Activated CD8-positive, alpha-beta memory T cell treated with anti-CD3 and anti-CD28 coated beads, Interleukin-2, amount 50 U/mL, for 1 hour (primary cell): ENCODE results near the gene PIGR.

Experiments
- DNase-seq: peaks from one replicate; pipeline ENCODE4 v3.0.0-alpha.2; 2020; ENCODE audit errors: extremely low read depth

PIGR gene

DNA sequence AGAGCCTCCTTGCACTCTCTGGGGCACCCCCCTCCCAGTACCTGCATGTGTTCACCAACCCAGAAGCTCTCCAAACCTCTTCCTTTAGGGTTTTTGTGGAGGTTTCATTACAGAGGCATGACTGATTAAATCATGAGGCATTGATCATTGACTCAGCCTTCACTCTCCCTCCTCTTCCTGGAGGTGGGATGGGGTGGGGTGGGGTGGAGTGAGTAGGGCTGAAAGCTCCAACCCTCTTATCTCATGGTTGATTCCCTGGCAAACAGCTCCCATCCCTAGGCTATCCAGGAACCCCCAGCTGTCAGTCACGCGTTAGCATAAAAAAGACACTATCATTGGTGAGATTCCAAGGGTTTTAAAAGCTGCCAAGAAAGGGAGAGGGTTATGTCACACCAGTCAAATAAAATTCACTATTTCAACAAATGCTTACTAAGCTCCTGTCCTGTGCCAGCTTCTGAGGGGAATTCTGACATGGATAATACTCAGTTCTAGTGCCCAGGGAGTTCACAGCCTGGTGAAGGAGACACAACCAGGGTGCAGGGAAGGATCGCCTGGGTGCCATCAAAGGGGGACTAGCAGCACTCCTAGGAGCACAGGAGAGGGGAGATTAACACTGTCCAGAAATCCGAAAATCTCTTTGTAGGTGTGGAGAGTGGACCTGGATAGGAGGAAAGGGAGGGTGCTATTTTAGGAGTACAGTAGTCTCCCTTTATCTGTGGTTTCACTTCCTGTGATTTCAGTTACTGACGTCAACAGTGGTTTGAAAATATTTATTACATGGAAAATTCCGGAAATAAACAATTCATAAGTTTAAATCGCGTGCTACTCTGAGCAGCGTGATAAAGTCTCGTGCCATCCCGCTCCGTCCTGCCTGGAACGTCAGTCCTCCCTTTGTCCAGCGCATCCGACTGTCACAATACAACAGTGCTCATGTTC, 55.9 kb downstream of the PIGR start:
- no peak for DNase-seq

DNA sequence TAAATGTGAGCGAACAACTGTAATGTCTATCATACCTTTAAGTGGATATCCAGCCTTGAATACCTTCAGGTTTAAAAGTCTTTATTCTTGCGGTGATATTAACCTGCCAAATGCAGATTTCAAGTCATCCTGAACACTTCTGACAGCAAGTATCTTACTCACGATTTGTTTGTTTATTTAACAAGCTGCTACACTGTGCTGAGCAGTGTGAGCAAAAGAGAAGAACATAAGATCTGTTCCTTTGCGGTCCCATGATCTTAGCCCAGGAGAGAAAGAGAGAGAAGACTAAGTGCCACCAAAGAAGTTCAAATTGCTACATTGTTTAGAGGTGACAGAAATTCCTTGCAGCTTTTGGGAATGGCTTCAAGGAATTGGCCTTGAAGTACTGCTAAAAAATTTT, 58.6 kb downstream of the PIGR start:
- no peak for DNase-seq

DNA sequence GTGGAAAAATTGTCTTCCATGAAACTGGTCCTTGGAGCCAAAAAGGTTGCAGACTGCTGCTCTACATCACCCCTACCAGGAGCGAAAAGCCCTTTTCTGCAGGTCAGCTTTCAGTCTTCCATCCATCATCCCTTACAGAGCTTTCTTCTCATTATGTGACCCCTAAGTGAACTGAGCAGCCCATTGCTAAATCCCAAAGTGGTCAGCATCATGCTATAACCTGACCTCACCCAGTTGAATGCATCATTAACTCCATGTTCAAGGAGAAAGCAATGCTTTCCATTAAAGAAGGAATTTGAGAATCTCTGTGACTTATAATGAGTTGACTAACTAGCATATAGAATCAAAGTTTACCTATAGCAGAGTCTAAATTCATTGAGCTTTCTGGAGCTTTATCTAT, 59.4 kb downstream of the PIGR start:
- DNase-seq = no peak

DNA sequence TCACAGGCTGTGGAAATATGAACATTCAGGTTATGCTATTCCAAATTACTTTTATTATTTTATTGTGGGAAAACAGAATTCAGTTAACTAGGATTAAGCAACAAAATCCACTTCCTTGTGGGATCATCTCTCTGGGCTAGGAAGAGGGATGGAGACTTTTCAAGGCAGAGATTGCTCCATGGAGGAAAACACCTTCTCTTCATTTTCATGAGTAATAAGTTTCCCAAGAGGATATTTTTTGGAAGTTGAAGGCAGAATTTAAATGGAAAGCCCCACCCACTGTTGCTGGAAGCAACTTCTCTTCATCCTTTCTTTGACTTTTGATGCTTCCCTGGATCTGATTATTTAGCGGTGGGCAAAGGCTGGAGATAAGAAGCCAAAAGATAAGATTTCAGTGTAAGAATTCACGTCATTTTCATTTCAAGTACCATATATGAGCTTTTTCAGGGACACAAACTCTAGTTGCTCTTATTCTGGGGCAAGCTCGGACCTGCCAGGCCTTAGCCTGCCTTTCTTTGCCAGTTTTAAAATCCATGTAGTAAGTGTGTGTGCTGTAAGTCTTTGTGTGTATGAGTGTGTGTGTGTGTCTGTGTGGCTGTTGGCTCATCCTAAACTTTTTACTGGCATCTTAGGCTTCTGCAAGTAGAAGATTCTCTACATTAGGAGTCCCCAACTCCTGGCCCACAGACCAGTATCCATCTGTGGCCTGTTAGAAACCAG, 60.8 kb downstream of the PIGR start:
- no peak for DNase-seq

DNA sequence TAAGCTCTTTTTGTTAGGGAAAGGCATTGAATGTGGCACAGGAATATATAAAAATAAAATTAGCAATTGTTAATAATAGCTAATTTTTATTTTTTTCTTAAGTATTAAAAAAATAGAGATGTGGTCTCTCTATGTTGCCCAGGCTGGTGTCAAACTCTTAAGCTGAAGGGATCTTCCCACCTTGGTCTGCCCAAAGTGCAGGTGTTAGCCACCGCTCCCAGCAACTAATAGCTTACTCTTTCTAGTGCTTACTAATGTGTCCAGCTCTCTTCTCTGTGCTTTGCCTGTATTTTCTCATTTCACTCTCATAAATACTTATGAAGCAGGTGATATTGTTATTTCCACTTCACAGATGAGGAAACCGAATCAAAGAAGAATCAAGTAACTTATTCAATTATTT, 62.4 kb downstream of the PIGR start:
- no peak for DNase-seq

DNA sequence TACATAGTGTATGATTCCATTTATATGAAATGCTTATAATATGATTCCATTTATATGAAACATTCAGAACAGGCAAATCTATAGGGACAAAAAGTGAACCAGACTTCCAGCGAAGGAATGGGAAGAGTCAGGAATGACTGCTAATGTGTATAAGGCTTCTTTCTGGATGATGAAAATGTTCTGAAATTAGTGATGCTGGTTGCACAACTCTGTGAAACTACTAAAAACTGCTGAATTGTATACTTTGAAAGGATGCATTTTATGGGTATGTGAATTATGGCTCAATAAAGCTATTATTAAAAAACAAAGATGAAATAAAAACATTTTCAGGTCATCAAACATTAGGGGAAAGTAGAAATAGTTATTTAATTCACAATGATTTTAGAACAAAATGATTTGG, 63.1 kb downstream of the PIGR start:
- DNase-seq = no peak

DNA sequence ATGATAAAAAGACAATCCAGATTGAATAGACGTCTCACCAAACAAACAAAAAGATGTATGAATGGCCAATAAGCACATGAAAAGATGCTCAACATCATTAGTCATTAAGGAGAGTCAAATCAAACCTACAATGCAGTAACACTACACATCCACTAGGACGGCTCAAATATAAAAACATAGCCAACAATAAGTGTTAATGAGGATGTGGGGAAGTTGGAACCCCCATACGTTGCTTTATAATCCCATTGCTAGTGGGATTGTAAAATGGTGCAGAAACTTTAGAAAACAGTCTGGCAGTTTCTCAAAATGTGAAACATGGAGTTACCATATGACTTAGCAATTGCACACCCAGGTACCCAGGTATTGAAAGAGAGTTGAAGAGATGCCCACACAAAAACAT, 63.7 kb downstream of the PIGR start:
- DNase-seq = no peak

DNA sequence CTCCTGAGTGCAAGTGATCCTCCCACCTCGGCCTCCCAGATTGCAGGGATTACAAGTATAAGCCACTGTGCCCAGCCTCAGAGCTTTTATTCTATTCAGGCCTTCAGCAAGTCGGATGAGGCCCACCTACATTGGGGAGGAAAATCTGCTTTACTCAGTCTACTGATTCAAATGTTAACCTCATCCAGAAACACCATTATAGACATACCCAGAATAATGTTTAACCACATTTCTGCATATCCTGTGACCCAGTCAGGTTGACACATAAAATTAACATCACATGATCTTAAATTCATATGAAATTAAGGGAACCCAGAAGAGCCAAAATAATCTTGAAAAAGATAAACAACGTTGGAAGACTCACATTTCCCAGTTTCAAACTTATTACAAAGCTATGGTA, 66.0 kb downstream of the PIGR start:
- DNase-seq = no peak
